WTC11 (cell line): ENCODE results near the gene STK35. TPM values are rescaled to one million over a fixed set of nuclear protein-coding genes. Genes with fewer than 3 reads are reported as not detected.

Experiments
- ATAC-seq: fragments of 200-7000 bp; cut with Tn5 transposase; 2 replicates; pipeline ENCODE4 v1.10.0; 2021; ENCODE audit warnings: mild to moderate bottlenecking, moderate library complexity
- CTCF ChIA-PET: fragments of 300-600 bp; sonication (Branson Sonifier 250); formaldehyde crosslinking; loops from one replicate; lab custom pipeline; 2021; ENCODE audit warnings: antibody characterized with exemption; lab: Charles Lee
- POLR2A ChIA-PET: fragments of 350-600 bp; sonication (Branson Sonifier 250); formaldehyde crosslinking; loops from one replicate; lab custom pipeline; 2021; ENCODE audit warnings: antibody characterized with exemption; lab: Charles Lee
- DNase-seq: peaks from one replicate; pipeline ENCODE4 v3.0.0; 2021; ENCODE audit warnings: low spot score
- H3K27ac Mint-ChIP-seq: 2 replicates; pipeline ENCODE4 v1.8.0; 2021; ENCODE audit warnings: mixed read lengths
- H3K27me3 Mint-ChIP-seq: 2 replicates; pipeline ENCODE4 v1.8.0; 2021; ENCODE audit warnings: low read depth, mild to moderate bottlenecking, moderate library complexity, mixed read lengths
- H3K36me3 Mint-ChIP-seq: 2 replicates; pipeline ENCODE4 v1.8.0; 2021; ENCODE audit warnings: mixed read lengths
- H3K4me1 Mint-ChIP-seq: 2 replicates; pipeline ENCODE4 v1.8.0; 2022; ENCODE audit warnings: mixed read lengths
- H3K4me3 Mint-ChIP-seq: 2 replicates; pipeline ENCODE4 v1.8.0; 2021; ENCODE audit warnings: mild to moderate bottlenecking, moderate library complexity, mixed read lengths
- H3K9me3 Mint-ChIP-seq: 2 replicates; pipeline ENCODE4 v1.8.0; 2021; ENCODE audit warnings: mixed read lengths
- ATF3 ChIP-seq: sonication (generic); formaldehyde crosslinking; conservative IDR thresholded peaks from 2 replicates; pipeline ENCODE4 v1.8.1; 2022; ENCODE audit warnings: mild to moderate bottlenecking, missing genetic modification reagents
- ATF6 ChIP-seq: sonication (generic); formaldehyde crosslinking; IDR thresholded peaks from 2 replicates; pipeline ENCODE4 v1.8.1; 2023; ENCODE audit warnings: mild to moderate bottlenecking, missing genetic modification reagents
- CBFB ChIP-seq: sonication (generic); formaldehyde crosslinking; IDR thresholded peaks from 2 replicates; pipeline ENCODE4 v1.8.1; 2022; ENCODE audit warnings: mild to moderate bottlenecking, low read depth, missing genetic modification reagents
- CDX4 ChIP-seq: fragments of 250-450 bp; sonication (Bioruptor Pico); IDR thresholded peaks from 2 replicates; pipeline ENCODE4 v1.9.0; 2021; ENCODE audit warnings: moderate library complexity, mild to moderate bottlenecking, inconsistent platforms, borderline replicate concordance
- ELF4 ChIP-seq: sonication (generic); formaldehyde crosslinking; IDR thresholded peaks from 2 replicates; pipeline ENCODE4 v1.8.1; 2022; ENCODE audit warnings: low read depth, mild to moderate bottlenecking, moderate library complexity, missing genetic modification reagents
- GRHL2 ChIP-seq: fragments of 250-450 bp; sonication (Bioruptor Pico); IDR thresholded peaks from 2 replicates; pipeline ENCODE4 v1.8.0; 2022; ENCODE audit warnings: mild to moderate bottlenecking, moderate library complexity; ENCODE audit not compliant: insufficient replicate concordance, severe bottlenecking
- MYBL2 ChIP-seq: sonication (generic); formaldehyde crosslinking; IDR thresholded peaks from 2 replicates; pipeline ENCODE4 v1.8.1; 2023; ENCODE audit warnings: mild to moderate bottlenecking, moderate library complexity, missing genetic modification reagents
- NFYB ChIP-seq: sonication (generic); formaldehyde crosslinking; conservative IDR thresholded peaks from 2 replicates; pipeline ENCODE4 v1.8.0; 2022; ENCODE audit warnings: low read depth, missing genetic modification reagents
- NR1H2 ChIP-seq: sonication (generic); formaldehyde crosslinking; IDR thresholded peaks from 2 replicates; pipeline ENCODE4 v1.9.0; 2021; ENCODE audit warnings: mild to moderate bottlenecking, moderate library complexity, missing genetic modification reagents
- NR3C1 ChIP-seq: sonication (generic); formaldehyde crosslinking; conservative IDR thresholded peaks from 2 replicates; pipeline ENCODE4 v1.8.1; 2023; ENCODE audit warnings: low read depth, mild to moderate bottlenecking, missing genetic modification reagents
- PRRX2 ChIP-seq: fragments of 250-450 bp; sonication (Bioruptor Pico); IDR thresholded peaks from 2 replicates; pipeline ENCODE4 v1.8.0; 2021; ENCODE audit warnings: mild to moderate bottlenecking
- SOX15 ChIP-seq: fragments of 250-450 bp; sonication (Bioruptor Pico); IDR thresholded peaks from 2 replicates; pipeline ENCODE4 v1.9.0; 2021; ENCODE audit warnings: mild to moderate bottlenecking
- TEAD4 ChIP-seq: sonication (generic); formaldehyde crosslinking; IDR thresholded peaks from 2 replicates; pipeline ENCODE4 v1.8.0; 2022; ENCODE audit warnings: mild to moderate bottlenecking, missing genetic modification reagents
- USF2 ChIP-seq: sonication (generic); formaldehyde crosslinking; IDR thresholded peaks from 2 replicates; pipeline ENCODE4 v1.8.1; 2023; ENCODE audit warnings: mild to moderate bottlenecking, missing genetic modification reagents, moderate library complexity
- ZNF396 ChIP-seq: fragments of 250-450 bp; sonication (Bioruptor Pico); IDR thresholded peaks from 2 replicates; pipeline ENCODE4 v1.8.0; 2021; ENCODE audit warnings: mild to moderate bottlenecking, moderate library complexity, borderline replicate concordance
- ZNF416 ChIP-seq: fragments of 250-450 bp; sonication (Bioruptor Pico); IDR thresholded peaks from 2 replicates; pipeline ENCODE4 v1.9.0; 2021; ENCODE audit warnings: mild to moderate bottlenecking, inconsistent platforms
- ZNF671 ChIP-seq: fragments of 250-450 bp; sonication (Bioruptor Pico); IDR thresholded peaks from 2 replicates; pipeline ENCODE4 v1.8.0; 2021; ENCODE audit warnings: mild to moderate bottlenecking
- total RNA-seq: library from RNA; stranded (reverse); gene quantifications from 3 replicates; pipeline ENCODE4 v1.2.3, GENCODE V29; 2021
- TF ChIP-seq, protein P1 (sequence below): sonication (generic); formaldehyde crosslinking; IDR thresholded peaks from 2 replicates; pipeline ENCODE4 v1.8.1; 2022; ENCODE audit warnings: low read depth, missing genetic modification reagents, borderline replicate concordance
- TF ChIP-seq, protein P2 (sequence below): fragments of 250-450 bp; sonication (Bioruptor Pico); IDR thresholded peaks from 2 replicates; pipeline ENCODE4 v1.9.0; 2021; ENCODE audit warnings: mild to moderate bottlenecking
- TF ChIP-seq, protein P3 (sequence below): sonication (generic); formaldehyde crosslinking; IDR thresholded peaks from 2 replicates; pipeline ENCODE4 v1.8.1; 2022; ENCODE audit warnings: mild to moderate bottlenecking, moderate library complexity, missing genetic modification reagents

Gene STK35
- total RNA-seq, 1 experiment from 2014 or later: 37.2 TPM

GRCh38 chr20:2118783-2119182 is 17.2 kb downstream of the STK35 start (continued):
- TF ChIP-seq, protein P1, sequence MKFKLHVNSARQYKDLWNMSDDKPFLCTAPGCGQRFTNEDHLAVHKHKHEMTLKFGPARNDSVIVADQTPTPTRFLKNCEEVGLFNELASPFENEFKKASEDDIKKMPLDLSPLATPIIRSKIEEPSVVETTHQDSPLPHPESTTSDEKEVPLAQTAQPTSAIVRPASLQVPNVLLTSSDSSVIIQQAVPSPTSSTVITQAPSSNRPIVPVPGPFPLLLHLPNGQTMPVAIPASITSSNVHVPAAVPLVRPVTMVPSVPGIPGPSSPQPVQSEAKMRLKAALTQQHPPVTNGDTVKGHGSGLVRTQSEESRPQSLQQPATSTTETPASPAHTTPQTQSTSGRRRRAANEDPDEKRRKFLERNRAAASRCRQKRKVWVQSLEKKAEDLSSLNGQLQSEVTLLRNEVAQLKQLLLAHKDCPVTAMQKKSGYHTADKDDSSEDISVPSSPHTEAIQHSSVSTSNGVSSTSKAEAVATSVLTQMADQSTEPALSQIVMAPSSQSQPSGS (CRISPR knock-in tag): no peak
- TF ChIP-seq NFYB (no peak), GRHL2 (CRISPR knock-in tag) (no peak), ZNF671 (CRISPR knock-in tag) (no peak), USF2 (no peak), NR3C1 (CRISPR knock-in tag) (no peak), ATF3 (CRISPR knock-in tag) (no peak), ZNF416 (CRISPR knock-in tag) (no peak), PRRX2 (CRISPR knock-in tag) (no peak), CDX4 (CRISPR knock-in tag) (no peak), ATF6 (CRISPR knock-in tag) (no peak)
- TF ChIP-seq, protein P2, sequence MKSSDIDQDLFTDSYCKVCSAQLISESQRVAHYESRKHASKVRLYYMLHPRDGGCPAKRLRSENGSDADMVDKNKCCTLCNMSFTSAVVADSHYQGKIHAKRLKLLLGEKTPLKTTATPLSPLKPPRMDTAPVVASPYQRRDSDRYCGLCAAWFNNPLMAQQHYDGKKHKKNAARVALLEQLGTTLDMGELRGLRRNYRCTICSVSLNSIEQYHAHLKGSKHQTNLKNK (CRISPR knock-in tag): no peak

DNA sequence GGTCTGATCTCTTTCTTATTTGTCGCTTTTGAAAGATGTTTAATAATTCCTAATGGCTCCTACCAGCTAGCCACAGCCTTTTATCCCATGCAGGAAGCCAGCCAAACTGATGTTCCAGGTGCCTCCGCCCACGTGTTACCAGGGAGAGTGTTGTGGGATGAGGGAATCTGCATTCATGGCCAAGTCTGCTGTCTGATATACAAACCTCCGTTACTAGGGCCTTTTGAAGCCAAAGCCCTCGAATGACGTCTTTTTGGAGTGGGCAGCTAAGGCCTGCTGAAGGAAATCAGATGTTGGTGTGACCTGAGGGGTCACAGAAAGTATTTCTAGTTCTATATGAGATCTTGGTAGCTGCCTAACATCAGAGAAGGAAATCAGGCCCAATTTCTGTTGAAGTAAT is 21.3 kb downstream of the STK35 start:
- no peak overlapping the region for H3K27ac Mint-ChIP-seq
- TF ChIP-seq ZNF671 (CRISPR knock-in tag): no peak
- TF ChIP-seq CBFB (CRISPR knock-in tag): no peak
- no peak for TF ChIP-seq ELF4 (CRISPR knock-in tag)
- no peak for TF ChIP-seq MYBL2 (CRISPR knock-in tag)
- TF ChIP-seq ATF6 (CRISPR knock-in tag): no peak
- TF ChIP-seq, all 79 proteins: peak for 0
- ATAC-seq (no peak), DNase-seq (no peak)
- Mint-ChIP-seq H3K9me3 (no peaks in the 10 kb centered on the region), H3K4me1 (0 out of 2 replicates have a peak, but pooled peaks cover 2% of the 10 kb centered on the region), H3K4me3 (no peak overlapping the region), H3K36me3 (peaks cover 9% of the 10 kb centered on the region), H3K27me3 (no peaks in the 10 kb centered on the region)
- ChIA-PET POLR2A (no interaction called here), CTCF (interaction anchor here (1.3 to 4.0 kb wide), 2 partner anchors 29 to 50 kb away, joined by 5 to 17 read pairs; no protein-coding TSS in a partner anchor)

GRCh38 chr20:2123720-2124119 is 22.1 kb downstream of the STK35 start:
- ChIA-PET POLR2A (no interaction called here), CTCF (interaction anchor here (1.2 to 4.0 kb wide), 3 partner anchors 26 to 49 kb away, joined by 3 to 17 read pairs (median 5); no protein-coding TSS in a partner anchor)
- no peaks in the 10 kb centered on the region for H3K9me3 Mint-ChIP-seq
- H3K27me3 Mint-ChIP-seq: no peaks in the 10 kb centered on the region
- ATAC-seq (no peak), DNase-seq (no peak)
- no peak for TF ChIP-seq TEAD4 (CRISPR knock-in tag)
- TF ChIP-seq NR3C1 (CRISPR knock-in tag): no peak
- no peak for TF ChIP-seq ZNF396 (CRISPR knock-in tag)
- TF ChIP-seq NR1H2 (CRISPR knock-in tag): no peak
- no peak for TF ChIP-seq SOX15 (CRISPR knock-in tag)
- TF ChIP-seq, protein P3, sequence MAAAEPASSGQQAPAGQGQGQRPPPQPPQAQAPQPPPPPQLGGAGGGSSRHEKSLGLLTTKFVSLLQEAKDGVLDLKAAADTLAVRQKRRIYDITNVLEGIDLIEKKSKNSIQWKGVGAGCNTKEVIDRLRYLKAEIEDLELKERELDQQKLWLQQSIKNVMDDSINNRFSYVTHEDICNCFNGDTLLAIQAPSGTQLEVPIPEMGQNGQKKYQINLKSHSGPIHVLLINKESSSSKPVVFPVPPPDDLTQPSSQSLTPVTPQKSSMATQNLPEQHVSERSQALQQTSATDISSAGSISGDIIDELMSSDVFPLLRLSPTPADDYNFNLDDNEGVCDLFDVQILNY: no peak
- H3K27ac Mint-ChIP-seq: no peak overlapping the region
- peaks cover 5% of the 10 kb centered on the region; the same call in 1 of the 2 replicates for H3K36me3 Mint-ChIP-seq
- no peak overlapping the region for H3K4me3 Mint-ChIP-seq
- H3K4me1 Mint-ChIP-seq: 0 out of 2 replicates have a peak, but pooled peaks cover 5% of the 10 kb centered on the region
